Loucy (cell line): ENCODE measurements around the gene ERFL.

Experiments used
- H2AFZ ChIP-seq: fragments of 200-600 bp; sonication (generic); 2 replicates; pipeline ENCODE4 v1.6.0; 2016; ENCODE audit warnings: antibody characterized with exemption, mild to moderate bottlenecking, low read length, moderate library complexity
- H3F3A ChIP-seq: fragments of 200-600 bp; 2 replicates; pipeline ENCODE4 v1.6.0; 2016; ENCODE audit warnings: antibody characterized with exemption, low read depth, mild to moderate bottlenecking
- H3K27me3 ChIP-seq: fragments of 200-600 bp; sonication (generic); 2 replicates; pipeline ENCODE4 v1.6.1; 2014; ENCODE audit warnings: low read length, mild to moderate bottlenecking; ENCODE audit not compliant: insufficient read depth, poor library complexity, severe bottlenecking
- H3K36me3 ChIP-seq: fragments of 200-600 bp; sonication (generic); 2 replicates; pipeline ENCODE4 v1.6.1; 2016; ENCODE audit warnings: low read length; ENCODE audit not compliant: insufficient read depth
- H3K4me1 ChIP-seq: fragments of 200-600 bp; sonication (generic); 2 replicates; pipeline ENCODE4 v1.5.1; 2014; ENCODE audit warnings: low read length, mild to moderate bottlenecking; ENCODE audit not compliant: insufficient read depth, poor library complexity, severe bottlenecking
- H3K4me2 ChIP-seq: fragments of 200-600 bp; sonication (generic); 2 replicates; pipeline ENCODE4 v1.6.0; 2014; ENCODE audit warnings: antibody characterized with exemption, low read length, low read depth, mild to moderate bottlenecking; ENCODE audit not compliant: poor library complexity, severe bottlenecking
- H3K4me3 ChIP-seq: fragments of 200-600 bp; sonication (generic); 2 replicates; pipeline ENCODE4 v1.5.1; 2014; ENCODE audit warnings: low read length, mild to moderate bottlenecking, mixed read lengths; ENCODE audit not compliant: poor library complexity, severe bottlenecking
- H3K79me2 ChIP-seq: fragments of 200-600 bp; sonication (generic); 2 replicates; pipeline ENCODE4 v1.6.1; 2014; ENCODE audit warnings: low read length; ENCODE audit not compliant: insufficient read depth
- H3K9ac ChIP-seq: fragments of 200-600 bp; sonication (generic); 2 replicates; pipeline ENCODE4 v1.6.0; 2014; ENCODE audit warnings: mild to moderate bottlenecking, low read depth, low read length, moderate library complexity; ENCODE audit not compliant: poor library complexity, severe bottlenecking
- H3K9me2 ChIP-seq: fragments of 200-600 bp; sonication (generic); replicated peaks from 2 replicates; pipeline ENCODE4 v1.6.1; 2016; ENCODE audit warnings: low read depth, low read length, mixed read lengths
- H3K9me3 ChIP-seq: fragments of 200-600 bp; sonication (generic); 2 replicates; pipeline ENCODE4 v1.6.1; 2014; ENCODE audit warnings: mild to moderate bottlenecking, antibody characterized with exemption, low read length, low read depth; ENCODE audit not compliant: insufficient read depth
- H4K20me1 ChIP-seq: fragments of 200-600 bp; sonication (generic); 2 replicates; pipeline ENCODE4 v1.6.0; 2014; ENCODE audit warnings: antibody characterized with exemption, low read length, mild to moderate bottlenecking; ENCODE audit not compliant: insufficient read depth, poor library complexity, severe bottlenecking
- CTCF ChIP-seq: fragments of 200-600 bp; sonication (generic); conservative IDR thresholded peaks from 2 replicates; pipeline ENCODE4 v1.5.1; 2014; ENCODE audit warnings: mild to moderate bottlenecking, antibody characterized with exemption, low read length
- EZH2phosphoT487 ChIP-seq: fragments of 200-600 bp; IDR thresholded peaks from 2 replicates; pipeline ENCODE4 v1.6.1; 2018; ENCODE audit warnings: antibody characterized with exemption, mild to moderate bottlenecking, moderate library complexity, borderline replicate concordance

The ERFL gene

GRCh38 chr19:41944336-41944735, 16.1 kb upstream of the ERFL start:
- Histone ChIP-seq H3F3A (no peaks in the 10 kb centered on the region), H3K4me1 (no peaks in the 10 kb centered on the region), H3K79me2 (no peaks in the 10 kb centered on the region), H3K4me3 (no peak overlapping the region), H2AFZ (no peak overlapping the region), H3K4me2 (no peak overlapping the region), H4K20me1 (no peaks in the 10 kb centered on the region), H3K9me2 (no peaks in the 10 kb centered on the region), H3K9me3 (no peaks in the 10 kb centered on the region), H3K36me3 (no peaks in the 10 kb centered on the region), H3K9ac (no peak overlapping the region), H3K27me3 (no peaks in the 10 kb centered on the region)
- TF ChIP-seq CTCF (no peak), EZH2phosphoT487 (no peak)

- Histone ChIP-seq H3K9me2 (no peaks in the 10 kb centered on the region), H4K20me1 (no peaks in the 10 kb centered on the region), H2AFZ (no peak overlapping the region), H3K9ac (no peak overlapping the region), H3K4me1 (no peaks in the 10 kb centered on the region), H3F3A (0 out of 2 replicates have a peak, but pooled peaks cover 3% of the 10 kb centered on the region), H3K4me2 (no peak overlapping the region), H3K36me3 (no peaks in the 10 kb centered on the region), H3K79me2 (no peaks in the 10 kb centered on the region), H3K9me3 (no peaks in the 10 kb centered on the region), H3K27me3 (no peaks in the 10 kb centered on the region), H3K4me3 (no peak overlapping the region)
- TF ChIP-seq EZH2phosphoT487 (no peak), CTCF (no peak)
Measured at GRCh38 chr19:41941410-41942202, 13.4 kb upstream of the ERFL start.

GRCh38 chr19:41940731-41941409, 12.6 kb upstream of the ERFL start:
- H3K4me1 ChIP-seq: no peaks in the 10 kb centered on the region
- H4K20me1 ChIP-seq: no peaks in the 10 kb centered on the region
- no peaks in the 10 kb centered on the region for H3K36me3 ChIP-seq
- H3K79me2 ChIP-seq: no peaks in the 10 kb centered on the region
- no peaks in the 10 kb centered on the region for H3K9me3 ChIP-seq
- no peaks in the 10 kb centered on the region for H3K9me2 ChIP-seq
- H3K27me3 ChIP-seq: no peaks in the 10 kb centered on the region
- 0 out of 2 replicates have a peak, but pooled peaks cover 3% of the 10 kb centered on the region for H3F3A ChIP-seq
- peak overlapping the region; percentile 66 for H3K4me2 ChIP-seq
- H3K9ac ChIP-seq: peak overlapping the region; percentile 72
- H2AFZ ChIP-seq: peak overlapping the region; percentile 86
- peak overlapping the region; percentile 72 for H3K4me3 ChIP-seq
- TF ChIP-seq CTCF: no peak
- TF ChIP-seq EZH2phosphoT487: no peak
